GM12874 (cell line): Measurements from ENCODE around the gene CFAP46.

Source experiments
- CTCF ChIP-seq: IDR thresholded peaks from 2 replicates; pipeline ENCODE4 v1.5.1; 2011; ENCODE audit warnings: low read depth, mild to moderate bottlenecking, control low read depth, low read length, moderate library complexity; ENCODE audit not compliant: insufficient read depth

CFAP46 gene

DNA sequence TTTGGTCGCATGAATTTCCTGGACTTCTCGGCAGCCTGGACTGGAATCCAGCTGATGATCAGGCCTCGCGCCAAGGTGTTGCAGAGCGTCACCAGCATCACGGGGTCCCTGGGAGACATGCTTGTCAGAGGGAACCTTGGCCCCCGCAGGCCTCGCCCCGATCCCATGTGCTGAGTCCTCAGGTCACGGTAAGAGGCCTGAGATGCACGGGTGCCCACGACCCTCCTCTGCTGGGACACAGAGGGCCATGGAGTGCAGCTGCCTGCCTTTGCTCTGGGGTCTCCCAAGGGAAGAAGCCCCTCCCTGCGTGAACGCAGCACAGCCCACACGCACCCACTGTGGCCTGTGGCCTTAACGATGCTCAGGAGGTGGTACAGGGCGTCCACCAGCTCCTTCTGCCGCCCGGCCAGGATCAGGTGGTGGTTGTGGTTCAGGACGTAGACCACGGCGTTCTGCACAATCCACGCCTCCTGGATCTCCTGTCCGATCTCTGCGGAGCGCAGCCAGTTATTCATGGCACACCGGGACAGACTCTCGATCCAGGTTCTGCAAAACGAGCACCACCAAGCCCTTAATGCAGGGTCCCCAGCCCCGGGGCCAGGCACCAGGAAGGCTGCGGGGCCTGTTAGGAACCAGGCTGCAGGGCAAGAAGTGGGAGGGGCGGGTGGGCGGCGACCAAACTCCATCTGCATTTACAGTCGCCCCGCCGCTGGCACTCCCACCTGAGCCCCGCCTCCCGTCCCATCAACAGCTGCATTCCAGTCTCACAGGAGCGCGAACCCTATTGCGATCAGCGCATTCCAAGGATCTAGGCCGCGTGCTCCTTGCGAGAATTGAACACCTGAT is 29.4 kb downstream of the CFAP46 start:
- no peak for TF ChIP-seq CTCF

- no peak for TF ChIP-seq CTCF
Observed at GRCh38 chr10:132912225-132912712, 30.1 kb downstream of the CFAP46 start.

DNA sequence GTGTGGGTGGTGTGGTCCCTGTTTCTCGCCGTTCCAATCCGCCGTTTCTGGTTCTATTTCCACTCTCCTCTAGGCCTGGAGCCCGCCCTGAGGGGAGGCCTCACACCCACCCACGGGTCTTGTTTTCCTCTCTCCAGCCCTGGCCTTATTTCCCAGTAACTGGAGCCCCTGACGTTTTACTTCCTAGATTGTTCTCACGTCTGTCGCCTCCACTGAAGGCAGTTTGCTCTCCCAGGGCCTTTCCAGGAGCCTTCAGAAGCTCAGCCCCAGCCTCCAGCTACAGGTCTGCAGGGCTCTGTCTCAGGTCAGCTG is 30.6 kb downstream of the CFAP46 start:
- no peak for TF ChIP-seq CTCF

DNA sequence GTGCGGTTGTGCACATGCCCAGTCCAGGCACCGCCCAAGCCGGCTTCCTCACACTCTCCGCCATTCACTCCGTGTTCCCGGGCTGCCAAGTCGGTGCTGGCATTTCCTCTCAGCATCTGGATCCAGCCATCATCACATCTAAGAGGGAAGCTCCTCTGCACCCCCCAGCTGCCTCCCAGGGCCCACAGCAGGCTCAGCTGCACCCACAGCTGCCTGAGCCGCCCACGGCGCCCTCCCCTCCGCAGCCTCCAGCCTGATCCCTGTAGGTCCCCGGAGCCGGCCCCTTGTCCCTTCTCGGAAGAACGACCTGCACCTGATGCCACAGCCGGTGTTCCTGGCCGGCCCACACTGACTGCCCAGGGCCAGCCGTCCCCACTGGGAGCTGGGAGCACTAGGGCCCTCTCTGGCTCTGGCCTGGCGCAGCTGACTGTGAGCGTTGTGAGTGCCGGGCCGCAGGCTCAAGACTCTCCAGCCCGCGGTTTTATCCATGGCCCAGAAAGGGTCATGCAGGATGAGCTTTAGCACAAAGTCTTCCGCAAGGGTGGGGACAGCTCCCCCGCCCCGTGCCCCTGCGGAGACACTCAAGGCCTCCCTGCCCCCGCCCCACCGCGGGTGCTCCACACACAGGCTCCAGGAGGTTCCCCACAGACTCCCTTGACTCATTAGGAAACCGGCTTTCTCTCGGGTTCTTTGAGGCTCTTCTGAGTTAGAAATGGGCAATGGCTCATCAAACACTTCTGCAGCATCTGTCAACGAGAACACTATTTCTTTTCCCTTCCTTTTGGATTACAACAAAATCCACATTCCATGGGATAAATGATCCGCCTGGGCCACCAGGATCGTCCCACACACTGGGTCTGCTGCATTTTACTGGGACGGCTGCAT is 31.2 kb downstream of the CFAP46 start:
- no peak for TF ChIP-seq CTCF

- no peak for TF ChIP-seq CTCF
Observed at GRCh38 chr10:132910186-132910880, 32.0 kb downstream of the CFAP46 start.

GRCh38 chr10:132909491-132910071 is 32.8 kb downstream of the CFAP46 start:
- no peak for TF ChIP-seq CTCF
